A673 (cell line): Measurements from ENCODE around the gene CNTN3. TPM values are rescaled to one million over a fixed set of nuclear protein-coding genes. Genes with fewer than 3 reads are reported as not detected.

ENCODE experiments used
- BruUV-seq: library from RNA; stranded (reverse); fragments of 400-500 nt; replicated peaks from 2 replicates; lab custom pipeline; 2021; lab: Mats Ljungman, UMichigan
- CTCF ChIA-PET: fragments of 300-600 bp; sonication (Branson Sonifier 250); formaldehyde crosslinking; loops from one replicate; lab custom pipeline; 2022; ENCODE audit warnings: antibody characterized with exemption; lab: Charles Lee
- POLR2A ChIA-PET: fragments of 300-600 bp; sonication (Branson Sonifier 250); formaldehyde crosslinking; loops from one replicate; lab custom pipeline; 2022; ENCODE audit warnings: antibody characterized with exemption; ENCODE audit not compliant: low non-redundant PET; lab: Charles Lee
- DNase-seq: peaks from one replicate; pipeline ENCODE4 v3.0.0-alpha.2; 2015; ENCODE audit warnings: low spot score
- H3K27ac ChIP-seq: fragments of 200-600 bp; sonication (generic); 2 replicates; pipeline ENCODE4 v1.5.1; 2016; ENCODE audit warnings: mixed run types, low read depth, mild to moderate bottlenecking, mixed read lengths, antibody characterized with exemption, low read length; ENCODE audit not compliant: poor library complexity, severe bottlenecking
- H3K27me3 ChIP-seq: fragments of 200-600 bp; sonication (generic); replicated peaks from 2 replicates; pipeline ENCODE4 v1.6.1; 2017; ENCODE audit warnings: mixed run types, low read depth, mild to moderate bottlenecking, mixed read lengths, antibody characterized with exemption, low read length; ENCODE audit not compliant: insufficient read depth, poor library complexity
- H3K36me3 ChIP-seq: fragments of 200-600 bp; sonication (generic); 2 replicates; pipeline ENCODE4 v1.6.1; 2016; ENCODE audit warnings: mixed run types, mild to moderate bottlenecking, mixed read lengths, antibody characterized with exemption, low read length; ENCODE audit not compliant: insufficient read depth, poor library complexity, severe bottlenecking
- H3K4me1 ChIP-seq: fragments of 200-600 bp; sonication (generic); 2 replicates; pipeline ENCODE4 v1.6.1; 2017; ENCODE audit warnings: mixed run types, mild to moderate bottlenecking, mixed read lengths, antibody characterized with exemption, low read length; ENCODE audit not compliant: insufficient read depth, poor library complexity, severe bottlenecking
- H3K4me3 ChIP-seq: fragments of 200-600 bp; sonication (generic); 2 replicates; pipeline ENCODE4 v1.5.1; 2016; ENCODE audit warnings: low read depth, mixed run types, mild to moderate bottlenecking, mixed read lengths, low read length; ENCODE audit not compliant: poor library complexity, severe bottlenecking
- H3K9me3 ChIP-seq: fragments of 200-600 bp; sonication (generic); 2 replicates; pipeline ENCODE4 v1.6.1; 2016; ENCODE audit warnings: mixed run types, low read depth, mild to moderate bottlenecking, mixed read lengths, antibody characterized with exemption, low read length; ENCODE audit not compliant: poor library complexity, severe bottlenecking
- EZH2 ChIP-seq: fragments of 200-600 bp; sonication (generic); IDR thresholded peaks from 2 replicates; pipeline ENCODE4 v1.6.1; 2017; ENCODE audit warnings: borderline replicate concordance, low read depth, mild to moderate bottlenecking, mixed read lengths, antibody characterized with exemption, low read length; ENCODE audit not compliant: poor library complexity, severe bottlenecking
- intact Hi-C: fragments of 100-400 bp; cut with micrococcal nuclease; formaldehyde crosslinking; loops from one replicate; pipeline ENCODE4 v1.10.0; 2022; ENCODE audit not compliant: unreplicated experiment
- total RNA-seq: library from RNA; stranded (reverse); gene quantifications from 2 replicates; pipeline ENCODE4 v1.2.3, GENCODE V29; 2021
- TF ChIP-seq, protein P1 (sequence below): fragments of 300-800, 200-600 bp; sonication (generic); conservative IDR thresholded peaks from 2 replicates; pipeline ENCODE4 v1.5.1; 2017; ENCODE audit warnings: low read depth, mild to moderate bottlenecking, antibody characterized with exemption, low read length, moderate library complexity, mixed read lengths

Gene CNTN3
- total RNA-seq, 1 experiment from 2014 or later, result 2.6 TPM

DNA sequence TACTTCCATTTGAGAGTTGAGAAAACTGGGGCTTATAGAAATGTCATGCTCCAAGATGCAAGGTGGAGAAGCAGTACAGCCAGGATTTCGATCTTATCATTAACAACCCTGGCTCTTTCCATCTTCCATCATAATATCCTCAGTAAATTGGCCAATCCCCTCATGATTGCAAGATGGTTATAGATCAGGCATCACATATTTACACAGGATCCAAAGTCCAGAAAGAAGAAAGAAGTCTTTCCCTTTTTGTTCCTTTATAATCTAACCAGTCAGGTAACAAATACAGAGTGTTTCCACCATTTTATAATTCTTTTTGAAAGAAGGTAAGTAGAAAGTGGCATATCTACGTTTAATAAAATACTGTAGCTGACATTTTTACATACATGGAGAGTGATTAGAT is 29.7 kb downstream of the CNTN3 start:
- Histone ChIP-seq H3K27me3 (no peaks in the 10 kb centered on the region), H3K4me1 (no peaks in the 10 kb centered on the region), H3K27ac (no peak overlapping the region), H3K4me3 (no peak overlapping the region), H3K36me3 (no peaks in the 10 kb centered on the region), H3K9me3 (no peaks in the 10 kb centered on the region)
- no peak for DNase-seq
- TF ChIP-seq, protein P1, sequence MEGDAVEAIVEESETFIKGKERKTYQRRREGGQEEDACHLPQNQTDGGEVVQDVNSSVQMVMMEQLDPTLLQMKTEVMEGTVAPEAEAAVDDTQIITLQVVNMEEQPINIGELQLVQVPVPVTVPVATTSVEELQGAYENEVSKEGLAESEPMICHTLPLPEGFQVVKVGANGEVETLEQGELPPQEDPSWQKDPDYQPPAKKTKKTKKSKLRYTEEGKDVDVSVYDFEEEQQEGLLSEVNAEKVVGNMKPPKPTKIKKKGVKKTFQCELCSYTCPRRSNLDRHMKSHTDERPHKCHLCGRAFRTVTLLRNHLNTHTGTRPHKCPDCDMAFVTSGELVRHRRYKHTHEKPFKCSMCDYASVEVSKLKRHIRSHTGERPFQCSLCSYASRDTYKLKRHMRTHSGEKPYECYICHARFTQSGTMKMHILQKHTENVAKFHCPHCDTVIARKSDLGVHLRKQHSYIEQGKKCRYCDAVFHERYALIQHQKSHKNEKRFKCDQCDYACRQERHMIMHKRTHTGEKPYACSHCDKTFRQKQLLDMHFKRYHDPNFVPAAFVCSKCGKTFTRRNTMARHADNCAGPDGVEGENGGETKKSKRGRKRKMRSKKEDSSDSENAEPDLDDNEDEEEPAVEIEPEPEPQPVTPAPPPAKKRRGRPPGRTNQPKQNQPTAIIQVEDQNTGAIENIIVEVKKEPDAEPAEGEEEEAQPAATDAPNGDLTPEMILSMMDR, result no peak
- intact Hi-C loops, result no loop called here
- ChIA-PET CTCF (no interaction called here), POLR2A (no interaction called here)
- BruUV-seq, result no TSS peak

DNA sequence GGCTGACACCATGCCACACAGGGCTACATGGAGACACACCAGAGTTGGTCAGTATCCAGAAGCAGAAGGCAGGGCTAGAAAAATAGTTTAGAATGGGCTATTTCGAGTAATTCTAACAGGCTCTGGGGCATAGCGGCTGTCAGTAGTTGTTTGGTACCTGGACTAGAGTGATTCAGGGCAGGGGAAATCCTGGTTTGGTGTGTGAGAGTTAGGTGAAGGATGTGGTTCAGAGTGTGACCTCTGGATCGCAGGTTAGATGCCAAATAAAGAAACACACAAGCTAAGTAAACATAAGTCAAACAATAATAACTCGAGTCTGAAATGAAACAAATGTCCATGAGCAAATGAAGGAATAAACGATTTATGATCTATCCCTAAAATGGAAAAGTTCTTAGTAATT is 31.5 kb downstream of the CNTN3 start:
- no peak for DNase-seq
- no peaks in the 10 kb centered on the region for H3K36me3 ChIP-seq
- intact Hi-C loops, result no loop called here
- TF ChIP-seq, protein P1, result no peak
- no peak for TF ChIP-seq EZH2
- no peaks in the 10 kb centered on the region for H3K4me1 ChIP-seq
- H3K27me3 ChIP-seq, result no peaks in the 10 kb centered on the region
- ChIA-PET CTCF (no interaction called here), POLR2A (interaction anchor here (0.7 kb wide), 1 partner anchor 438 kb away, joined by 3 read pairs; no protein-coding TSS in a partner anchor)
- H3K27ac ChIP-seq, result no peak overlapping the region
- H3K4me3 ChIP-seq, result no peak overlapping the region
- no peaks in the 10 kb centered on the region for H3K9me3 ChIP-seq
- no TSS peak for BruUV-seq

DNA sequence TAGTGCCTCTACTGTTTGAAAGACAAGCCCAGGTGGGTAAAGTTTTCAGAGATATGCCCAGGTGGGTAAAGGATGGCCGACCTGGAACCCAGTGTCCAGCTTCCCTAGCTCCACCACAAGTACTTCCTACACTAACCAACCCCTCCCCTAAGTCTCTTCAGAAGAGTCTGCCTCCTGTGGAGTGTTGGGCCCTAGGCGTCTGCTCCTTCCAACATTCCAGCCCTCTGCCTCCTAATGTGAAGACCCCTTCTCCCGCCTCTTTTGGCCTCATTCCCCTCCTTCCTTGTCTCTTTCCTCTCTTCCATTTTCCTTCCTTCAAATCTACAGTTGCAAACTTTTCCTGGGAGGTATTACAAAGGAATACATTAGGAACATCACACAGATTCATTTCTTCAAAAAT is 38.6 kb downstream of the CNTN3 start:
- Histone ChIP-seq H3K9me3 (no peaks in the 10 kb centered on the region), H3K4me1 (no peaks in the 10 kb centered on the region), H3K4me3 (no peak overlapping the region), H3K27me3 (no peaks in the 10 kb centered on the region), H3K36me3 (no peaks in the 10 kb centered on the region), H3K27ac (no peak overlapping the region)
- ChIA-PET CTCF (no interaction called here), POLR2A (no interaction called here)
- intact Hi-C loops, result no loop called here
- TF ChIP-seq, protein P1, result no peak
- BruUV-seq, result no TSS peak
- DNase-seq, result no peak
